Fibroblast of pulmonary artery (primary cell): ENCODE data around the gene ZNF169.
"Not testable (repeated sequence)": the region's sequence is repeated elsewhere in the genome, so short reads cannot be mapped to it uniquely, and the experiment has no call there.

Experiments used
- DNase-seq: peaks from one replicate; pipeline ENCODE4 v3.0.0-alpha.2; 2010; ENCODE audit warnings: low read depth
- H3K4me3 ChIP-seq: replicated peaks from 2 replicates; pipeline ENCODE4 v1.5.1; 2011; ENCODE audit warnings: low read depth, mild to moderate bottlenecking, control low read depth, low read length, moderate library complexity
- CTCF ChIP-seq: IDR thresholded peaks from 2 replicates; pipeline ENCODE4 v1.5.1; 2011; ENCODE audit warnings: mild to moderate bottlenecking, control low read depth, low read length, inconsistent platforms; ENCODE audit errors: missing control alignments

Gene ZNF169

DNA sequence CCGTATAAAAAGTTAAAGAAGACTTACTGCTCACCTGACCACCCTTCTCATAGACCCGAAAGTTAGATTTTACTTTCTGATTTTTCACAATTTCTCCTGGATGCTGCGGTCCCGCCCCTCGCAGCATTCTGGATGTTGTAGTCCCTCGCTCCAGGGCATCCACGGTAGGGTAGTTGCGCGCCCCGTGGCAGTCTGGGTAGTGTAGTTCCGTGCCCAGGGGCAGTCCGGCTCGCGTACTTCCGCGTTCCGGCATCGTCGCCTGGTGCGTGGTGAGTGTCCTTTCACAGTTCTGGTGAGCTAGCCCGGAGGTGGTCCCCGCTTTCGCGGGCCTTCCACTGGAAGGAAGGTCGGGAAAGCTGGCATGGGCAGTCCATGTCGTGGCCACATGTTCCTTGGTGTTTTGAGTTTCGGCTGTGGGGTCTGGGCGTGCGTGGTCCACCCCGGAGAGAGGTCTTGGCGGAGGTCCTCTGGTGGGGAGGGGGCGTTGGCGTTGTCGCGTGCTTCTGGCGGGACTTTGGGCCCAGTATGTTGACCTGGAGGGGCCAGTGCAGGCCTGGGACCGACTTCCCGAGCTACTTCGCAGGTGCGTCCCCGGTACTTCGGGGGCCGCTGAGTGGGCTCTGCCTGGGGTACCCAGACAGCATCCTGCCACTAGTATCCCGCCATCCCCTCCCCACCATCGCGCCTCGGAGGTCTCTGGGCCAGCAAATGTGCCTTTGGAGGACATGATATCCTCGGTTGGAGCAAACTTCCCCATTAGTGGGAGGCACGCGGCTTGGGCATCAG is at the start of gene ZNF169:
TSS of gene ZNF169 (plus strand) at position 222 of the 786 bp plus-strand sequence. CDS start 19,515 bp downstream, outside the sequence.
- H3K4me3 ChIP-seq: peak within 1 kb of the TSS; percentile 99
- DNase-seq: peak; percentile 87
- no peak for TF ChIP-seq CTCF

DNA sequence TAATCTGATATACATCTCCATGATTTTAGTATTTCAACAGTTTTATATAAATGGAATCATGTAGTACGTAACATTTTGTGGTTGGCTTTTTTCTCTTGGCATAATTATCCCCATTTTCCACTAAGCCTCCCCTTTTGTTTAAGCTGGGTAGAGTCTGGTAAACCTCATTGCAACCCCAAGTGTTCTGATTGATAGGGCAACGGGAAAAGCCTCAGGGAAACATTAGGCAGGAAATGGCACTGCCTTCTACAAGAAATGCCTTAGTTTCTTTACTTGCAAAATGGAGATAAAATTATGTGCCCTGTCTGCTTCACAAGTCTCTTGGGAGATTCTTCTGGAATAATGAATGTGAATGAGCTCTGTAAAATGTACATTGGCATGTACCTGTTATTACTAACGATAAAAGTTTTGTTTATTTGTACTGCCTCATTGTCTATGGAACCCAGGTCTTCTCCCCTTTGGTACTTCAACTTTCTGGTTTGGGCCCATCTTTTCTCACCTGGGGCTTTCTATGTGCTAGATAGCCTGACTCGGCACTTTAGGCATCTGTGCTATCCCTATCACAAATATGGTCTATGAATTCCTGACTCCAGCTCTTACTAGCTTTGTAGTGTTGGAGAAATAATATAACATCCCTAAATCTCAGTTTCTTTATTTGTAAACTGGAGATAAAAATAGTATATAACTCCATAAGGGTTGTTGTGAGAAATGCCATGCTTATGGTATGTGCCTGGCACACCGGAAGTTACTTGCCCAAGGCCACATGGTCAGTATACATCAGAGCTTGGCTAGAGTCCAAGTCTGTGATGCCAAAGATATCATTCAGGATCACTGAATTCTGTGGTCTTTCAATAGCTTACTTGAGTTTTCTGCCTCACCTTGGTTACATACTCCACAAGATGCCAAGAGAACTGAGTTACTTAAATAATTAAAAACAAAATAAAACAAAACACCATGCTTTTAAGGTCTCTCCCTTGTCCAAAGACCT is 48.2 kb upstream of the ZNF169 start:
- TF ChIP-seq CTCF: no peak
- DNase-seq: no peak
- H3K4me3 ChIP-seq: no peak overlapping the region

DNA sequence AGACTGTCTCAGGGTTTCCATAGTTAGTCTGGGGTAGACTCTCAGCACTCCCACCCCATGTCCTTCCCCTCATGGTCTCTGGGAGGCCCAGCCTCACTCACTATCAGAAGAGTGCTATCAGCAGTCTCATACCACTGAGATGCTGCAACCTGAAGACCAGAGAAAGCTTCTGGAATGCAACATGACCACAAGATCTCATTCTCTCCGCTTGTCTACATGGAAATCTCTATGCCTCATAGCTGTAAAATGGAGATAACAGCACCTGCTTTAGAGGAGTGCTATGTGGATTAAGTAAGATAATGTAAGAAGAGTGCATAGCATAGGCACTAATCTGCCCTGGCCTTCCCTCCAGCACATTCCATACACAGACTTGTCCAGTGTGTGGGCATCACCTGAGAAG is 47.0 kb upstream of the ZNF169 start:
- no peak for TF ChIP-seq CTCF
- DNase-seq: peak; percentile 11
- no peak overlapping the region for H3K4me3 ChIP-seq

GRCh38 chr9:94212531-94212930 is 46.6 kb upstream of the ZNF169 start:
- no peak overlapping the region for H3K4me3 ChIP-seq
- no peak for TF ChIP-seq CTCF
- no peak for DNase-seq

DNA sequence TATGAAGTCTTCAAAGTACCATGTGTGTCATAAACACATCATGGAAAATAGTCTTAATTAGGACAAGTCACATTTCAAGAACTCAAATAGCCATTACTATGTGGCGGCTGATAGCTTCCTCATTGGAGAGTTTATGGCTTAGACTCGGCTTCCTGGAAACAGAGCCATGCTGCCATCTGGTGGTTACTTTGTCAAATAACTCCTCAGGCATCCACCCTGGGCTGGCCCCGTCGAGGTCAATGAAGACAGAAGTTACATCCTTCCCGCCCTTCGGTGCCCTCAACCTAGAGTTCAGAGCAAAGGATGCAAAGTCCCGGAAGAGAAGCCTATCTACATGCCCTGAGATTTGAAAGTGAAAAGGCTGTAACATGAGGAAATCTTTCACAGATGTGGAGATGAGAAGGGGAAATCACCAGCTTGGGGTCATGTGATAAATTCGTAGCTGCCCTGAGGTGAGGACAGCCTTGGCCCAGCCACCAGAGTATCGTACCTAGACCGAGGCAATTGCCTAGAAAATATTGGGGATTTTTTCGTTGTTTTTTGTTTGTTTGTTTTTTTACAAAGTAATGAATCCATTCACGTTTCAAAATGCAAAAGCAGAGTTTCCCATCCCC is 45.5 kb upstream of the ZNF169 start:
- peak; percentile 72 for TF ChIP-seq CTCF

GRCh38 chr9:94222870-94223269 is 36.2 kb upstream of the ZNF169 start:
- TF ChIP-seq CTCF: no peak
- no peak overlapping the region for H3K4me3 ChIP-seq
- no peak for DNase-seq

More for the DNA sequence above, 45.5 kb upstream of the ZNF169 start:
- peak; percentile 87 for DNase-seq
- H3K4me3 ChIP-seq: no peak overlapping the region

GRCh38 chr9:94225413-94225812 is 33.7 kb upstream of the ZNF169 start:
- DNase-seq, H3K4me3 ChIP-seq: not testable (repeated sequence)
